GM19324 (cell line): ENCODE results near the gene R3HDM2.

ENCODE experiments used
- ATAC-seq: cut with Tn5 transposase; IDR thresholded peaks from one replicate; pipeline ENCODE4 v1.9.1; 2021; ENCODE audit warnings: mild to moderate bottlenecking, moderate library complexity; ENCODE audit not compliant: unreplicated experiment, low FRiP score

R3HDM2 gene

GRCh38 chr12:57248934-57249742, 181.7 kb downstream of the R3HDM2 start:
- no peak for ATAC-seq

- ATAC-seq = no peak
These were observed 183.8 kb downstream of the R3HDM2 start for GRCh38 chr12:57247041-57247440.

GRCh38 chr12:57244312-57244696, 186.5 kb downstream of the R3HDM2 start:
- no peak for ATAC-seq

- ATAC-seq = no peak
These were observed 187.1 kb downstream of the R3HDM2 start for GRCh38 chr12:57243521-57244311.

- no peak for ATAC-seq
These were observed 188.0 kb downstream of the R3HDM2 start for GRCh38 chr12:57242691-57243454.

GRCh38 chr12:57242329-57242690, 188.5 kb downstream of the R3HDM2 start:
- ATAC-seq = no peak

- ATAC-seq = no peak
These were observed 189.2 kb downstream of the R3HDM2 start for GRCh38 chr12:57241402-57242310.

GRCh38 chr12:57240926-57241401, 189.9 kb downstream of the R3HDM2 start:
- no peak for ATAC-seq

GRCh38 chr12:57240066-57240921, 190.5 kb downstream of the R3HDM2 start:
- ATAC-seq = no peak

- no peak for ATAC-seq
These were observed 191.2 kb downstream of the R3HDM2 start for GRCh38 chr12:57239587-57240065.

GRCh38 chr12:57238854-57239554, 191.8 kb downstream of the R3HDM2 start:
- ATAC-seq = peak; percentile 56

GRCh38 chr12:57237932-57238853, 192.7 kb downstream of the R3HDM2 start:
- no peak for ATAC-seq

- ATAC-seq = no peak
These were observed 193.3 kb downstream of the R3HDM2 start for GRCh38 chr12:57237596-57237931.

- no peak for ATAC-seq
These were observed 193.8 kb downstream of the R3HDM2 start for GRCh38 chr12:57236925-57237595.

- no peak for ATAC-seq
These were observed 194.5 kb downstream of the R3HDM2 start for GRCh38 chr12:57236201-57236924.

- ATAC-seq = no peak
These were observed 195.1 kb downstream of the R3HDM2 start for GRCh38 chr12:57235728-57236131.
